T47D (cell line): ENCODE data around the gene GRIN2D.
A peak's percentile ranks its signal among the peaks of the same experiment; 100 is the strongest.

ENCODE experiments used
- DNase-seq, 2 experiments: peaks; one replicate each; pipeline versions ENCODE4 v3.0.0 to v3.0.0-alpha.2; 2011 to 2012; ENCODE audit warnings: low read depth in 1 of 2, low spot score in 1 of 2
- JUND ChIP-seq: IDR thresholded peaks from 2 replicates; pipeline ENCODE4 v1.6.1; 2012; ENCODE audit warnings: low read depth
- in situ Hi-C: cut with HindIII; loops from 2 replicates; pipeline ENCODE4 v1.10.0; 2016; ENCODE audit warnings: low sequenced_read_pairs, low pct_unique_long_range_greater_than_20kb

The GRIN2D gene

GRCh38 chr19:48415806-48416221, 22.3 kb downstream of the GRIN2D start:
- no peak for DNase-seq
- no peak for TF ChIP-seq JUND
- in situ Hi-C loops = no loop called here

DNA sequence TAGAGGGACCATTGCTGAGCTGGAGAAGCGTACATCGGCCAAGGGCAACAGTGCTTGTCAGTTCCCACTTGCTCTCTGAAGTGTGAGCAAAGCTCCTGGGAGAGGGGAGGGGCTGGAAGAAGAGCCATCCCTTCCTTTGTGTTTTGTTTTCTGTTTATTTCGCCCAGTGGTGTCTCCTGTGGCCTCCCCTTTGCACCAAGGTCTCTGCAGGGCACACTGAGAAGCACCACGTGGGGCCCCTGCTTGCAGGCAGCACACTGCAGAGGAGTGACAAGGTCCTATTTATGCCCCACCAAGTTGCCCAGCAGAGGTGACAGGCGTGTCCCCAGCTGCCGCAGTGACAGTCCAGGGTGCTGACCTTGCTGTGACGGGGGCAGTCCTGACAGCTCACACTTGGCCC, 24.0 kb downstream of the GRIN2D start:
- no peak for TF ChIP-seq JUND
- in situ Hi-C loops = no loop called here
- DNase-seq = no peak

DNA sequence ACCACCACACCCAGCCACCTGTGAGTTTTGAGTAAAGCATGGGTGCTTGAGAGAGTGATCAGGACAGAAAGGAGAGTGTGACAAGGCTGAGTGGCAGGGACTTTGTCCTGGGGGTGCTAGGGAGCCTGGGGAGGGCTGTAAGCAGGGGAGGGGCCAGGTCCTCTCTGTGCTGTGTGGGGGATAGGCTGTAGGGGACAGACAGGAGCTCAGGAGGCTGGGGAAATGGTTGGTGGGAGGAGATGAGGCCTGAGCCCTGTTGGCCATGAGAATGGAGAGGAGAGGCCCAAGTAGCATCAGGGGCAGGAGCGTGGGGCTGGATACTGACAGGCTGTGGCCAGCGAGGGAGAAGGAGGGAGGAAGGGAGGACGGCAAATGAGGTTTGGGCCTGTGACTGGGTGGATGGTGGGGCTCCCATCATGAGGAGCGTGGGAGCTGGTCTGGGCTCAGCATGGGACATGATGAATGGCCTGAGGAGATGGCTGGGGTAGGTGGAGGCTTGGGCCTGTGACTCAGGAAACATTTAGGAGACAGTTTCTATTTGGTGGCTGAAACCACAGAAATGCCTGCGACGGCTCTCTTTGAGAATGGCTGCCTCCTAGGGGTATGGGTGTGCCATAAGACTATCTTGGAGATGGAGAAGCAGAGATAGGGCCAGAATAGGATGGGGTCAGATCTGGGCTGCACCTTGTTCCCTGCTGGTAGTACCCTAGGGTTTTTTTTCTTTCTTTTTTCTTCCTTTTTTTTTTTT, 25.0 kb downstream of the GRIN2D start:
- no peak for TF ChIP-seq JUND
- DNase-seq = no peak
- in situ Hi-C loops = no loop called here

- peak in 1 of 2 experiments; percentile 60 for DNase-seq
- in situ Hi-C loops = no loop called here
- no peak for TF ChIP-seq JUND
These were observed 25.9 kb downstream of the GRIN2D start for GRCh38 chr19:48419158-48419920.

- no peak for DNase-seq
- in situ Hi-C loops = no loop called here
- TF ChIP-seq JUND = no peak
These were observed 28.1 kb downstream of the GRIN2D start for GRCh38 chr19:48421548-48421947.

DNA sequence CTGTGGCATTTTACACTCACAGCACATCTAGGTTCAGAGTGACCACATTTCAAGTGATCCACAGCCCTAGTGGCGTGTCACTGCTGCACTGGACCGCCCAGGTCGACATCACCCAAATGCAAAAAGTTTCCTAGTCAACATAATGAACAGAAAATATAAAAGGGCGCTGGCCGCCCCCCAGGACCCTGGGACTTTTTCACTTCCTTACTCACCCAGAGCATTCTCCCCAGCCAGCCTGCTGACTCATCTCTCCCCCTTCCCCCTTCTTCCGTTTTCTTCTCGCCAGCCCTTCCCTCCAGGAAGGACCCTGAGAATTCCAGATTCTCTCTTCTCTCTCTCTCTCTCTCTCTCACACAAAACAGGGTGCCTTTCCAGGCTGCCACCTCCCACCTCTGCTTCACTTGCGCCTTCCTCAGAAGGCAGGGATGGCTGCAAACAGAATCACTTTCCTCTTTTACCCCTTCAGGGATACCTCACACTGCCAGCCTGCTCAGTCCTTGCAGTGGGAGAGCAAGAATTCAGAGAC, 31.3 kb downstream of the GRIN2D start:
- no peak for TF ChIP-seq JUND
- in situ Hi-C loops = no loop called here
- no peak for DNase-seq

- in situ Hi-C loops = no loop called here
- DNase-seq = no peak
- no peak for TF ChIP-seq JUND
These were observed 35.2 kb downstream of the GRIN2D start for GRCh38 chr19:48428670-48429069.

- TF ChIP-seq JUND = no peak
- DNase-seq = no peak
- in situ Hi-C loops = no loop called here
These were observed 39.9 kb downstream of the GRIN2D start for GRCh38 chr19:48433337-48433736.

DNA sequence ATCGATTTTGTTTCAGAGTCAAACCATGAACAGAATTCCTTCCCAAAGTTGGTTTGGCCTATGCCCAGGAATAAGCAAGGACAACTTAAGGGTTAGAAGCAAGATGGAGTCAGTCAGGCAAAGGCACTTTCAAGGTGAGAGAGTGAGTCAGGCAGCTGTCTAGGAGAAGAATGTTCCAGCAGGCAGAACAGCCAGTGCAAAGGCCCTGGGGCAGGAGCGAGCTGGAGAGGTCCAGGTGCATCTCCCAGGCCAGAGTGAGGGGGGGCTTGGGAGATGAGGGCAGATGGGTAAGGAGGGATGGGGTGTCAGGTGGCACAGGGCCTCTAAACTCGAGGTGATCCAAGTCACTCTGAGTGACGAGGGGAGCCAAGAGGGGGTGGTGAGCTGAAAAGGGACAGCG, 43.1 kb downstream of the GRIN2D start:
- no peak for TF ChIP-seq JUND
- no peak for DNase-seq
- in situ Hi-C loops = no loop called here

GRCh38 chr19:48441360-48442050, 48.0 kb downstream of the GRIN2D start:
- no peak for DNase-seq
- in situ Hi-C loops = no loop called here
- no peak for TF ChIP-seq JUND

GRCh38 chr19:48442116-48443035, 48.9 kb downstream of the GRIN2D start:
- in situ Hi-C loops = no loop called here
- DNase-seq = no peak

GRCh38 chr19:48443256-48443655, 49.8 kb downstream of the GRIN2D start:
- no peak for TF ChIP-seq JUND
- in situ Hi-C loops = no loop called here
- DNase-seq = no peak

More at GRCh38 chr19:48442116-48443035, 48.9 kb downstream of the GRIN2D start:
- no peak for TF ChIP-seq JUND
